Measurements from ENCODE around the gene PAX8. TPM values are rescaled to one million over a fixed set of nuclear protein-coding genes. Genes with fewer than 3 reads are reported as not detected.
"Not testable (repeated sequence)": the region's sequence is repeated elsewhere in the genome, so short reads cannot be mapped to it uniquely, and the experiment has no call there.

Gene PAX8
- total RNA-seq, 1 experiment from 2014 or later: 0.46 TPM

- not testable (repeated sequence) for DNase-seq, H3K27me3 ChIP-seq, H3K36me3 ChIP-seq, H3K9me3 ChIP-seq, H3K4me3 ChIP-seq
These were observed 23.7 kb upstream of the PAX8 start for GRCh38 chr2:113302216-113302980.

- no peaks in the 10 kb centered on the region for H3K9me3 ChIP-seq
- no peak overlapping the region for H3K4me3 ChIP-seq
- H3K27me3 ChIP-seq: no peaks in the 10 kb centered on the region
- DNase-seq: no peak
- H3K36me3 ChIP-seq: no peaks in the 10 kb centered on the region
These were observed 21.6 kb upstream of the PAX8 start for GRCh38 chr2:113300281-113300680.

DNA sequence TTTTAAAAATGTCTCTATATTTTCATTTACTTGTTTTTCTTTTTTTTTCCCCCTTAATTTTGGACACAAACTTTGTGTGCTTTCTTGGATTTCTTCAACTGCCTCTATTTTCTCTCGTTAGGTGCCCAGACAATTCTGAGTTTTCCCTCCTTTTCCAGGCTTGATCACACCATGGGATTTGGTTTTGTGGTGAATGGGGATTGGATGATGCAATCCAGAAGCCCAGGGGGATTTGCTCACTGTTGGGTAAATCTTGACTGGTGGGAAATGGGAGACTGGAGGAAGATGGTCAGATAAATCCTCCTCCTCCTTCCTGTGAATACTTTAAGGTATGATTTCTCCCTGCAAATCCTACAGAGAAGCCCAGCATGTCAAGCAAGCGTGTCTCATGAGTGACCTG, 19.5 kb upstream of the PAX8 start:
- Histone ChIP-seq H3K36me3 (no peaks in the 10 kb centered on the region), H3K9me3 (no peaks in the 10 kb centered on the region), H3K27me3 (no peaks in the 10 kb centered on the region), H3K4me3 (no peak overlapping the region)
- DNase-seq: no peak

GRCh38 chr2:113297590-113297989, 18.9 kb upstream of the PAX8 start:
- DNase-seq, H3K9me3 ChIP-seq, H3K36me3 ChIP-seq, H3K4me3 ChIP-seq, H3K27me3 ChIP-seq: not testable (repeated sequence)

DNA sequence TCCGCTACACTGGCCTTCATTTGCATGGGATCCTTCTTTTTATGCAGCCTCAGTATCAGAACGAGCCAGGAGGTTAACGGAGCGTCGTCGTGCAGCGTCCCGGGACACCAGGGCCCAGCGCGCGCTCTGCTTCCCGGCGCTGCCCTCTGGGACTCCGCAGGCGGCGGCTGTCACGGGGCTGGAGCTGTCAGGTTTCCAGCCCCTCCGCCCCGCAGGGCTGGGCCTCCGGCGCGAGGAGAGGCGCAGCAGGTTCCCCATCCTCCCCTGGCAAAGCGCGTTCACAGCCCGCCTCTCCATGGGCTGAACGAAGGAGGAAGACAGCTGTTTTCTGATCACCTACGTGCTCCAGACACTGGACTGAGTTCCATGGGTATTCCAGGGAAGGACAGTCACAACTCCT, 12.5 kb upstream of the PAX8 start:
- H3K27me3 ChIP-seq: no peaks in the 10 kb centered on the region
- H3K4me3 ChIP-seq: no peak overlapping the region
- no peak for DNase-seq
- no peaks in the 10 kb centered on the region for H3K9me3 ChIP-seq
- no peaks in the 10 kb centered on the region for H3K36me3 ChIP-seq

DNA sequence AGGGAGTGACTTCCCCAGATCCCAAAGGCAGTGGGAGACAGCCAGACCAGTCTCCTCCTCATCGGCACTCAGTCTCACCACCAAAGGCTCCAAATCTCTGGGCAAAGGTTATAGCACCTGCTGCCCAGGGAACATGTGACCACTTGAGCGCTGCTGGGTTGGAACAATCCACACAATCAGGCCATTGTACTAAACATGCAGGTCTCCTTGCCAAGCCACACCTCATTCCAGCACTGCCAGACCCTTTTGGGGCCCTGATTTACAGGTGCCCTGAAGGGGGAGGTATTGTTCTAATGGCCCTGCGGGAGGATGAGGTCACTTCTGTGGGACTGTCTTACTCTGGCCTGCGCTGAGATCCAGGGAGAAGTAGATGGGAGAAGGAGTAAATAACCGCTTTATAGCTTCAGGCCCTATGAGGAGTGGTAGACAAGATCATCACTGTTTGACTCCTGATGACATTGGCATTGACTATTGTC, 10.0 kb upstream of the PAX8 start:
- not testable (repeated sequence) for H3K9me3 ChIP-seq, H3K36me3 ChIP-seq, H3K4me3 ChIP-seq, H3K27me3 ChIP-seq, DNase-seq

DNA sequence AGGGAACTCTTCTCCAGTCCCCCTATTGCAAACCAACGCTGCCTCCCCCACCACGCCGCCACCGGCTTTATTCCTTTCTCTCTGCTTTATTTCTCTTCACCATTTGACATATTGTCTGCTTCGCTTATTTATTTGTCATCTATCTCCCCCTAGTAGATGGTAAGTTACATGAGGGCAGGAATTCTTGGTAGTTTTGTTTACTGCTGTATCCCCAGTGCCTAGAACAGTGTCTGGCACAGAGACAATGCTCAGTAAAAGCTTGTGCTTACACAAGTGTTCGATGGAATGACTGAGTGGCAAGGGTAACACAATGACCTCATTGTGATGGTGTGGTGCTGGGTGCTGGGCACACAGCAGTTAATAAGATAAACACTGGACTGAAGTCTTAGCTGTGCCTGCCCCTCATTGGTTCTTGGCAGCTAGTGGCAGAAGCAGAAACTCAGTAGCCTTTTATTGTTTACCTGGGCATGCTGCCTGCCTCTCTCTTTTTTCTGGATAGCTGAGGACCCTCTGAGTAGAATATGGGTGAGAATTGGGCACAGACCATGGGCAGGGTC, 9.5 kb upstream of the PAX8 start:
- H3K4me3 ChIP-seq, H3K27me3 ChIP-seq, H3K9me3 ChIP-seq, DNase-seq, H3K36me3 ChIP-seq: not testable (repeated sequence)

GRCh38 chr2:113285816-113286215, 7.1 kb upstream of the PAX8 start:
- Histone ChIP-seq H3K9me3 (no peaks in the 10 kb centered on the region), H3K36me3 (no peaks in the 10 kb centered on the region)

DNA sequence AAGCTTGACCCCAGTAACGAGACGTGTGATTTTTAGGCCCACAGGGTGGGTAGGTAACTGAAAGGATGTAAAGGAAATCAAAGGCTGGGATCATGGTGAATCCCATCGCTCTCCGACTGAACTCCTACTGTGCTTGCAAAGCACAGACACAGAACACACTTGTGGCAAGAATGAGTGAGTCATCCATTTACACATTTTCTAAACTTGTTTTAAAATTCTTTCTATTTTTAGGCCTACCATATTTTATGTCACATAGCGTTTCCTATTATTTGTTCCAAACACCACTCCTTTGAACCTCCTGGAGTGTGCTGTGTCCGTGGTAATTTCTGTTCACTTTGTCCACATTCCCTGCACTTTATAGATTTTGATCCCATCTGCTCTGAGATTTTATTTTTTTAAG, 6.3 kb upstream of the PAX8 start:
- H3K4me3 ChIP-seq, H3K36me3 ChIP-seq, H3K9me3 ChIP-seq, H3K27me3 ChIP-seq: not testable (repeated sequence)
- DNase-seq: peak; percentile 42

More at GRCh38 chr2:113285816-113286215, 7.1 kb upstream of the PAX8 start:
- no peak for DNase-seq
- no peak overlapping the region for H3K4me3 ChIP-seq
- H3K27me3 ChIP-seq: no peaks in the 10 kb centered on the region

DNA sequence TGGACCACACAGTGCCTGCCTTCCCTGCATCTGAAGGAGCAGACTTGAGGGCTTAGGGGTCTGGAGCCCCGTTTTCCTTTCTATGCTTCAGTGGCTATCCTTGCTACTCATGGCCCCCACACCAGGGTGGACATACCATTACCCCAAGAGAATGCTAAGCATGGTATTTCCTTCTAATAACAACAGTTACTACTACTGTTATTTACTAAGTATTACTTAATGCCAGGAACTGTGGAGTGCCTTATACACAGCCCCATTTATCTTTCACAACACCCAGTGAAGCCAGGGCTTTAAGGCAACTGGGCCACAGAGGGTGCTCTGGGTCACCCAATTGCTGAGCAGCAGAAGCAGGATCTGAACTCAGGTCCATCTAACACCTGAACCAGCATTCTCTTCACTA, 5.8 kb upstream of the PAX8 start:
- no peaks in the 10 kb centered on the region for H3K9me3 ChIP-seq
- no peak overlapping the region for H3K4me3 ChIP-seq
- no peaks in the 10 kb centered on the region for H3K36me3 ChIP-seq
- DNase-seq: no peak
- H3K27me3 ChIP-seq: no peaks in the 10 kb centered on the region

- Histone ChIP-seq H3K9me3 (no peaks in the 10 kb centered on the region), H3K36me3 (no peaks in the 10 kb centered on the region), H3K4me3 (no peak overlapping the region), H3K27me3 (no peaks in the 10 kb centered on the region)
- peak; percentile 97 for DNase-seq
These were observed 5.1 kb upstream of the PAX8 start for GRCh38 chr2:113283704-113284284.

DNA sequence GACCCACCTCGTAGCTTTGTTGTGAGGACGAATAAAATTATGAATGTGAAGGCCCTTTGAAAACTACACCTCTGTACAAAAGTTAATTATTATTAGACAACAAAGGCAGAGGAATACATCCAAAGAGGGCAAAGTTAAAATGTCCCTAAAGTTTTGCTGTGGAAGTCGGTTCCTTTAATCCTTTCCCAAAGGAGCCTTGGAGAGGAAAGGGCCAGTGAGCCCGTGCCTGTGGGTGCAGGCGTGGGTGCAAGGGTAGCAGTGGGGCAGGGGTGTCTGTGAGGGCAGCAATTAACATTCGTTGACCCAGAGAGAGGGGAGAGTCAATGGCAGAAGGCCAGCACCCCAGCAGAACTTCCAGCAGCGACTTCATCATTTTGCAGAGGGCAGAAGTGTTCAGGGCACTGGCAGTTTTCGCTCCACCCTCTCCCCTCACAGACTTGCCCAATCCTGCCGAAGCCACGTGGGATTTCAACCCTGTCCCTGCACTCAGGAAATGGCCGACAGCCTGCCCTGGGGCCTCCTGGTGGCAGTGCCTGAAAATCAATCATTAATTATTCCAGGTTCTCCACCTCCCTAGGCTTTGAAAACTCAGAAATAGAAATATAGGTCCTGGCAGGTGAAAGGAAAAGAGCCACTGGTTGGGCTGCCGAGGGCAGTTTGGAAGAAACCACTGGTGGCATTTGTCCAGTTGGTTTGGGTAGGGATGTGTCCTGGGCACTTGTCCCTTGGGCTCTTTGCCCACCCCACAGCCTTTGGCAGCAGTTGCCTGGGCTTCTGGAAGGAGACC, 4.2 kb upstream of the PAX8 start:
- no peaks in the 10 kb centered on the region for H3K9me3 ChIP-seq
- H3K27me3 ChIP-seq: no peaks in the 10 kb centered on the region
- H3K36me3 ChIP-seq: no peaks in the 10 kb centered on the region
- H3K4me3 ChIP-seq: no peak overlapping the region
- peak; percentile 84 for DNase-seq

GRCh38 chr2:113281910-113282746, 3.4 kb upstream of the PAX8 start:
- Histone ChIP-seq H3K4me3 (no peak overlapping the region), H3K9me3 (no peaks in the 10 kb centered on the region), H3K27me3 (no peaks in the 10 kb centered on the region), H3K36me3 (no peaks in the 10 kb centered on the region)
- no peak for DNase-seq

DNA sequence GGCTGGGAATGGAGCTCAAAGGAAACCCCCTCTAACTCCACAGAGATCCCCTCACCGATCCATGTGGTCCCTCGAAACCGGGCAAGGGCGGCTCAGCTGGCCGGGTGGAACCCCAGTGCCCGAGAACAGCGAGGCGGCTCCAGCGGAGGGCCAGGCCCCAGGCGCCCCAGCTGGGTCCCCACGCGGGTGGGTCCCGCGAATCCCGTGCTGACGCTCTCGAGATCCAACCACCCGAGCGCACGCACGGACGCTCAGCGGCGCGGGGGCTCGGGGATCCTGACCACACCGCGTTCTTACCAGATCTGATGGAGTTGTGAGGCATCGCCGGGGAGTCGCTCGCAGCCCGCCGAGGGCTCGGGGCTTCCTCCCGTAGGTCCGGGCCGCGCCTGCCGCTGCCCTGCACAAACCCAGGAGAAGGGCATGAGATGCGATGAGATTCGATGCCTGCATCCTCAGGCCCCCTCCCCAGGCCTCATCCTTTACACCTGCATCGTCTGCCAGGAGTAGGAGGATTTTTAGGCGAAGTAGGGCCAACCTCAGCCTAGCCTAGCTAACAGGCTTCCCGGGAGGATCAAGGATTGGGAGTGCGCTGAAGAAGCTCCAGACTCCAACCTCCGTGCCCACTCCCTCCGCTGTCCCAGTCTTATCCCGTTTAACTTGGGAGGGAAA, 514 bp downstream of the PAX8 start:
- no peak for DNase-seq

DNA sequence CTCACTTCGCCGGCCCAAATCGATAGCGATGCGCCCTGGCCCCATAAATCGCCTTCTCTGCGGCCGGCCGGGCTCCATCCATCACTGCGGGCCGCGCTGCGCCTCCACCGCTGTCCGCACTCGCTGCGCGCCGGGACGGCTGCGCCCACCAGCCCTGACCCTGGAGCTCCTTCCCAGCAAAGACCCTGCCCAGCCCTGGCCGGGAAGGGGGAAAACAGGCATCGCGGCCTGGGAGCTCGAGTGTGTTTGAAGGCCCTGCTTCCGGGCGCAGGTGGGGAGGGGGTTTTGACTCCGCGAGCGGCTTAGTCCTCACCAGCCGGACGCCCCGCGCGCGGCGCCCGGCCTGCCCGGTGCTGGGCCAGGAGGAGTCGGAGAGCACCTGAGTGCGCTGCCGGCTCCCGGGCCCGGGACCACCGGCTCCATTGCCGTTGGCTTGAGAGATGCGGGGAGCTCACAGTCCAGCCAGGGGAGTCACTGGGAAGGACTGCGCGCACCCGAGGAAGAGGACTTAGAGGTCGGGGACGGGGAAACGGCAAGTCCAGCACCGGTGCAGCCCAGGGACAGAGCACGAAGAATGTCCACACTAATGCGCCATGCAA, 1.1 kb downstream of the PAX8 start:
- DNase-seq: no peak
- Histone ChIP-seq H3K27me3 (no peaks in the 10 kb centered on the region), H3K9me3 (no peaks in the 10 kb centered on the region), H3K36me3 (no peaks in the 10 kb centered on the region), H3K4me3 (no peak overlapping the region)

More for the DNA sequence above, 514 bp downstream of the PAX8 start:
- no peaks in the 10 kb centered on the region for H3K9me3 ChIP-seq
- no peaks in the 10 kb centered on the region for H3K27me3 ChIP-seq
- no peak overlapping the region for H3K4me3 ChIP-seq
- H3K36me3 ChIP-seq: no peaks in the 10 kb centered on the region

Data from MG63 (cell line).